ENCODE data around the gene COPS3.
A peak's percentile ranks its signal among the peaks of the same experiment; 100 is the strongest.

COPS3 gene

DNA sequence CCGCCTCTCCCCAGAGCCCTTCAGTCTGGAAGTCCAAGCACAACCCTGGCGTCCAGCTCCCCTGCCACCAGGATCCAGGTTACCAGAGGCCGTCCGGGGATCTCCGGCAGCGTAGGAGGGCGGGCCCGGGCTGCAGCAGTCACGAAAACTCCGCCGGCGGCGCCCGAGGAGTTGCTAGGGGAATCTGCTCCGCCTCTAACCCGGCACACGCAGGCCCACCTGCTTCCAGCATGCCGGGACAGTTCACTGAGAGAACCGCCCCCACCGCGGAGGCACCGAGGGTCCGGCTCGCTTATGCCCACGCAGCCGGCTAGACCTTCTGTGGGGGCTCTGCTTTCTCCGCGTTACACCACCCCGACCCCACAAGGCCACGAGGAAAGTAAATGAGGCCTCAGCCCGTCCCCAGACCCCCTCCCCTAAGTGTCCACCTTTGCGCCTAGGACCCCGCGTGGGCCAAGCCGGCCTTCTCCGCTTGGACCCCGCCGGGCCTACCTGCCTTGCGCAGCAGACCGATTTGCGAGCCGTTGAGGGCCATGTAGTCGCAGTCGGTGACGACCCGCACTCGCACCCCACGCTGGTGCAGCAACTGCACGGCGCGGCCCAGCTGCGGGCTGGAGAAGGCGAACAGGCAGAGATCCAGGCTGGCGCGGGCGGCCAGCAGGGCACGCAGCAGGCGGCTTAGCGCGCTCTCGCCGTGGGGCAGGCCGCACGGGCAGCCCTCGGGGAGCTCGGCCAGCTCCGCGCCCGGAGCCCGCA is 75.5 kb downstream of the COPS3 start:
- Histone ChIP-seq H3K27me3 (ENCODE audit: control insufficient read depth, insufficient read depth, low read length) (no peaks in the 10 kb centered on the region), H3K9ac (ENCODE audit: low read length) (peak overlapping the region; percentile 77), H3K4me1 (ENCODE audit: control insufficient read depth, insufficient read depth, low read length) (peaks cover 22% of the 10 kb centered on the region), H3K36me3 (ENCODE audit: control insufficient read depth, insufficient read depth, low read length) (no peaks in the 10 kb centered on the region), H3K9me3 (ENCODE audit: control insufficient read depth, low read length) (no peaks in the 10 kb centered on the region), H3K4me3 (ENCODE audit: low read length) (peak overlapping the region; percentile 74)

DNA sequence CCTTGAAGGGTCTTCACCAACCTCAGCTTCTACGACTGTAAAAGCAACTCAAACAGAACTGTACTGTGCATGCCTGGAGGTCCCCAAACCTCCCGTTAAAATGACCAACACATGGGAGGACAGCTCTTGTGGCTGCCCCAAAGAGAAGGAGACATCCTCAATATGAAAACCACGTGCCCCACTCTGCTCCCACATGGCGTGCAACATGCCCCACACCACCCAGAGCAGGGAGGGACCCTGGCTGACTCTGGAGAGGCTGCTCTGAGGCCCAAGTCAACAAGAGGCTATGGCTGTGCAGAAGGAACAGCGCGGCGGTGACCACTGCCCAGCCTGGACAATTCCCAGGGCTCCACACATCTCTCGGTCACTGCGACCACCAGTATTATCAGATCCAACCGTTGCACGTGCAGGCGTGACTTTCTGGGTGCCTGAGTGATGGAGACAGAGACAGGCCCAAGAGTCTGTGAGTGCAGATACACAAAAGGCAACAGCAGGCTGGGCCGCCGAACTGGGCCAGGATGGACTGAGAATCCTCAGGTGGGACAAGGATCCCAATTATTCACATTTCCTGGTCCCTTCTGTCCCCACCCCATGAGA is 76.3 kb downstream of the COPS3 start:
- Histone ChIP-seq H3K9me3 (ENCODE audit: control insufficient read depth, low read length) (no peaks in the 10 kb centered on the region), H3K9ac (ENCODE audit: low read length) (peak overlapping the region; percentile 77), H3K4me1 (ENCODE audit: control insufficient read depth, insufficient read depth, low read length) (peaks cover 22% of the 10 kb centered on the region), H3K27me3 (ENCODE audit: control insufficient read depth, insufficient read depth, low read length) (no peaks in the 10 kb centered on the region), H3K36me3 (ENCODE audit: control insufficient read depth, insufficient read depth, low read length) (no peaks in the 10 kb centered on the region), H3K4me3 (ENCODE audit: low read length) (no peak overlapping the region)

DNA sequence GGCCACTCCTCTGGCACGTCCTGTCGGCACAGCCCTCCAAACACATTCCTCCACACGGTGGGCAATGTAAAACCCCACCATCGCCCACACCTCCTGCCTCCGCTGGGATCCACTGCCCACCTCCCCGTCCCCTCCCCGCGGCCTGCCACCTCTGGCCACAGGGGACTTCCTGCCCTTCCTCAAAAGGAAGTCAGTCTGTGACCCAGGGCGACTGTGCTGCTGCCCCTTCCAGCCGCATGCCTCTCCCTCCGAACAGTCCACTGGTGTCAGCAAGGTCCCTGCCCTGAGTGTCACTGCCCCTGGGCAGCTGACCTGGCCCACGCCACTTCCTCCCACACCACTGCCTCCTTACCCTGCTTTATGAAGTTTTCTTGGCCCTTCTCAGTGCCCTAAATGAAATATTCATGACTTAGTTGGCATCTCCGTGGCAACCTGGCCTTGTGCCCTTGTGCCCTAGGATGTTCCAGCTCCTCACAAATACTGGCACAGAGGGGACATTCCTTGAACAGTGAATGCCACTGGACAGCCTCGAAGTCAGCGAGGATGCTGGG is 76.9 kb downstream of the COPS3 start:
- Histone ChIP-seq H3K4me3 (ENCODE audit: low read length) (no peak overlapping the region), H3K27me3 (ENCODE audit: control insufficient read depth, insufficient read depth, low read length) (no peaks in the 10 kb centered on the region), H3K36me3 (ENCODE audit: control insufficient read depth, insufficient read depth, low read length) (no peaks in the 10 kb centered on the region), H3K4me1 (ENCODE audit: control insufficient read depth, insufficient read depth, low read length) (peaks cover 22% of the 10 kb centered on the region), H3K9ac (ENCODE audit: low read length) (no peak overlapping the region), H3K9me3 (ENCODE audit: control insufficient read depth, low read length) (no peaks in the 10 kb centered on the region)

DNA sequence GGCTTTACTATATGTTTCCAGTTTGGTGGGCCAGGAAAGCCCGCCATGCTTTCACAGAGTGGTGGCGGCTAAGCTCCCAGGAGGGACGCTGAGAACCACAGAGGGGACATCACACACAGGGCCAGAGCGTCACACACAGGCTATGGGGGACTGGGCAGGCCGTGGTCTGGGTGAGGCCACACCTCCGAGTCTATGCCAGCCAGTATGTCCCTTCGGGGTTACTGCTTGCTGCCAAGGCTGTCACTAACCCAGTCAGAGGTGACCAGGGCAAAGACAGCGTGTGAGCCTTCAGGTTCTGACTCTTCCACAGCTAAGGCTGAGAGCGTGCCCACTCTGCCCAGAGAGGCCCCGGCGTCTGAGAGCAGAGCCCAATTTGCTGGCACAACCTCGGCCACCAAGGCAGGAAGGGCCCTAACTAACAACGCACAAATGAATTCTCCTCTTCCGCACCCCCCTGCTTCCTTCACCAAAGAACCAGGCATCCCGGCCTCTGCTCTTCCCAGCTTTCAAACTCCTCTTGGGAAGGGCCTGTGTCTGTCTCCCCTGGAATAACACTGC is 77.8 kb downstream of the COPS3 start:
- peaks cover 22% of the 10 kb centered on the region for H3K4me1 ChIP-seq (ENCODE audit: control insufficient read depth, insufficient read depth, low read length)
- H3K9ac ChIP-seq (ENCODE audit: low read length): no peak overlapping the region
- no peak overlapping the region for H3K4me3 ChIP-seq (ENCODE audit: low read length)

DNA sequence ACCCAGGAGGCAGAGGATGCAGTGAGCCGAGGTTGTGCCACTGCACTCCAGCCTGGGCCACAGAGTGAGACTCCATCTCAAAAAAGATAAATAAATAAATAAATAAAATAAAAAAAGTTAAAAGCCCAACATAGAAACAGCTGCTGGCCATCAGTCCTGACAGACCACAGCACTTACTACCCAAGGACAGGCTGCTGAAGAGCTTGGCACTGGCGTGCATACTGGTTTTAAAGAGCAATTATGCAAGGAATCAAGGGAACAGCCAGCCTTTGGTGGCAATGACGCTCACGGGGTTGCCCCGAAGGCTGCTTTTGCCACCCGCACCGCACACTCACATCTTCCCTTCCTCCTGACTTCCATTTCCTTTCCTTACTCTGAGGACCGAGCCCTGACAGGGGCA is 79.1 kb downstream of the COPS3 start:
- peaks cover 21% of the 10 kb centered on the region for H3K4me1 ChIP-seq (ENCODE audit: control insufficient read depth, insufficient read depth, low read length)
- no peaks in the 10 kb centered on the region for H3K27me3 ChIP-seq (ENCODE audit: control insufficient read depth, insufficient read depth, low read length)

More for the DNA sequence above, 77.8 kb downstream of the COPS3 start:
- Histone ChIP-seq H3K9me3 (ENCODE audit: control insufficient read depth, low read length) (no peaks in the 10 kb centered on the region), H3K36me3 (ENCODE audit: control insufficient read depth, insufficient read depth, low read length) (no peaks in the 10 kb centered on the region), H3K27me3 (ENCODE audit: control insufficient read depth, insufficient read depth, low read length) (no peaks in the 10 kb centered on the region)

DNA sequence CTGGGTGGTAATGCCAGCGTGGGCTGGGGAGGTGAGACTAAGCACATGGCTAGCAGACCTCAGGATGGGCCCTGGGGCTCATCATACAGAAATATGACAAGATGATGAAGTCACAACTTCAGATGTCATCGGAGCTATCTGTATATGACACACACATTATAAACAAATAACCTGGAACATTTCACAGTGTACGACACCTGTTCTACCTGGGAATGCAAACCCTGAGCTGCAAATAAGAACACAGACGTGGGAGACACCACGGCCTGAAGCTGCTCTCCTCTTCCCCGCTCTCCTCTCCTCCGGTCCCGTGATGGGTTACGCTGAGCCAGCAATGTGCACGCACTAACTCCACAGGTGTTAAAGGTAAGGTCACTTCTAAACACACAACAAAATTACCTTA is 79.8 kb downstream of the COPS3 start:
- Histone ChIP-seq H3K9me3 (ENCODE audit: control insufficient read depth, low read length) (no peaks in the 10 kb centered on the region), H3K27me3 (ENCODE audit: control insufficient read depth, insufficient read depth, low read length) (no peaks in the 10 kb centered on the region), H3K36me3 (ENCODE audit: control insufficient read depth, insufficient read depth, low read length) (no peaks in the 10 kb centered on the region), H3K4me3 (ENCODE audit: low read length) (no peak overlapping the region), H3K4me1 (ENCODE audit: control insufficient read depth, insufficient read depth, low read length) (peaks cover 16% of the 10 kb centered on the region), H3K9ac (ENCODE audit: low read length) (no peak overlapping the region)

More for the DNA sequence above, 79.1 kb downstream of the COPS3 start:
- Histone ChIP-seq H3K9ac (ENCODE audit: low read length) (no peak overlapping the region), H3K36me3 (ENCODE audit: control insufficient read depth, insufficient read depth, low read length) (no peaks in the 10 kb centered on the region), H3K9me3 (ENCODE audit: control insufficient read depth, low read length) (no peaks in the 10 kb centered on the region), H3K4me3 (ENCODE audit: low read length) (no peak overlapping the region)

DNA sequence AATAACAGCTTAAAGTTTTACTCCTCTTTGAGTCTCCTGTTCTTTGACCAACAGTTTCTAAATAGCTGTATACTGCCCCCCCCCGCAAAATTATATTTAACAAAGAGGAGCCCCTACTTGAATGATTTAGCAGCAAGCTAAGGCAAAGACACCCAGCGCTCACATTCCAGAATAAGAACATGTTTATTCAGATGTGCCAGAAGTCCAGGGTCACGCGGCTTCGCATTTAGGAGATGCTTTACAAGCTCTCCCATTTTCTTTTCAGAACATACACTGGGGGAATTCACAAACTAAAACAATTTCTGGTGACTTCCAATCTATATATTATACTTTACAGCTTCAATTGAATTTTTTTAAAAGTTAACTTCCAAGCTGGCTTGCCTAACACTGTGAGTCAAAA is 80.2 kb downstream of the COPS3 start:
- Histone ChIP-seq H3K27me3 (ENCODE audit: control insufficient read depth, insufficient read depth, low read length) (no peaks in the 10 kb centered on the region), H3K4me3 (ENCODE audit: low read length) (no peak overlapping the region), H3K9ac (ENCODE audit: low read length) (no peak overlapping the region), H3K4me1 (ENCODE audit: control insufficient read depth, insufficient read depth, low read length) (peaks cover 15% of the 10 kb centered on the region), H3K36me3 (ENCODE audit: control insufficient read depth, insufficient read depth, low read length) (no peaks in the 10 kb centered on the region), H3K9me3 (ENCODE audit: control insufficient read depth, low read length) (no peaks in the 10 kb centered on the region)

DNA sequence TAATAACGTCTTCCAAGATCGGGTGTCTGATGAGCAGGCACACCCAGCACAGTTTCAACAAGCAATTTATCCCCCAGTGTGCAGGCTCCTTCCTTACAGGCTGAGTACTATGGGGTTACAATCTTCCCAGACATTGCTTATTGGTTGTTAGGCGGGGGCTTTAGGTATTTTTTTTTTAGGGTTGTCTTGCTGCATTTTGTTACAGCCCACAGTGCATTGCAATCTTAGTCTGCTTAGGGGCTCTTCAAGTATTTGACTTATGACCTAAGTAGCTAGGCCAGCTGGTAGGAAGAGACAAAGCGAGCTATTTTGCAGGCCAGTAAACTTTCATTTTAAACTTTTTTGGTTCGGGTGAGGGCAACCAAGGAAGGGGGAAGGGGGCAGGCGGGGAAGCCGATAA is 80.7 kb downstream of the COPS3 start:
- Histone ChIP-seq H3K9ac (ENCODE audit: low read length) (no peak overlapping the region), H3K4me1 (ENCODE audit: control insufficient read depth, insufficient read depth, low read length) (peaks cover 10% of the 10 kb centered on the region), H3K4me3 (ENCODE audit: low read length) (no peak overlapping the region), H3K27me3 (ENCODE audit: control insufficient read depth, insufficient read depth, low read length) (no peaks in the 10 kb centered on the region), H3K36me3 (ENCODE audit: control insufficient read depth, insufficient read depth, low read length) (no peaks in the 10 kb centered on the region), H3K9me3 (ENCODE audit: control insufficient read depth, low read length) (no peaks in the 10 kb centered on the region)

DNA sequence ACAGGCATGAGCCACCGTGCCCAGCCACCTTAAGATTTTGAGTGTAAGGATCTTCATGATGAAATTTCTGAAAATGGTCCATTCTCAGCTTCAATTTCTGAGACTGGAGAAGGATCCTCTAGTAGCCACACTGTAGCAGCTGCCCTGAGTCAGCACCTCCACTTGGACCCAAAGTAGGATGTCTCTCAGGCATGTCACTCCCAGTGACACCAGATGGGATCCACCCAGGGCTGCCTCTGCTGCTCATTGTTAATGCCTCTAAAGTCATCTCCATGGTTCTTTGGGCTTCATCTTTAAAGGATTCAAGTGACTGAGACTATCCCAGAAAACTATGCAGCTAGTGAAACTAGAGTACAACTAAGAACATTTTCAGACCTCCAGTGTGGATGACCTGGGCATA is 82.8 kb downstream of the COPS3 start:
- no peaks in the 10 kb centered on the region for H3K9me3 ChIP-seq (ENCODE audit: control insufficient read depth, low read length)
- H3K9ac ChIP-seq (ENCODE audit: low read length): no peak overlapping the region
- H3K36me3 ChIP-seq (ENCODE audit: control insufficient read depth, insufficient read depth, low read length): no peaks in the 10 kb centered on the region
- no peaks in the 10 kb centered on the region for H3K27me3 ChIP-seq (ENCODE audit: control insufficient read depth, insufficient read depth, low read length)
- H3K4me3 ChIP-seq (ENCODE audit: low read length): no peak overlapping the region
- H3K4me1 ChIP-seq (ENCODE audit: control insufficient read depth, insufficient read depth, low read length): no peaks in the 10 kb centered on the region

DNA sequence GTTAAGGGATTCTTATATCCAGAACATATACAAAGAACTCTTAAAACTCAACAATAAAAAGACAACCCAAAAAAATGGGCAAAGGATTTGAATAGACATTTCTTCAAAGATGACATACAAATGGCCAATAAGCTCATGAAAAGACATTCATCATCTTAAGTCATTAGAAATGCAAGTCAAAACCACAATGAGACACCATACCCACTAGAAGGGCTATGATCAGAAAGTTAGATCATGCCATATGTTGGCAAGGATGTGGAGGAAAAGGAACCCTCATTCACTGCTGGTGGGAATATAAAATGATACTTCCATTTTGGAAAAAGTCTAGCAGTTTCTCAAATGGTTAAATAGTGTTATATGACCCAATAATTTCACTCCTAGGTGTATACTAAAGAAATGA is 84.3 kb downstream of the COPS3 start:
- no peak overlapping the region for H3K9ac ChIP-seq (ENCODE audit: low read length)
- no peak overlapping the region for H3K4me3 ChIP-seq (ENCODE audit: low read length)
- H3K27me3 ChIP-seq (ENCODE audit: control insufficient read depth, insufficient read depth, low read length): no peaks in the 10 kb centered on the region
- H3K9me3 ChIP-seq (ENCODE audit: control insufficient read depth, low read length): no peaks in the 10 kb centered on the region
- H3K4me1 ChIP-seq (ENCODE audit: control insufficient read depth, insufficient read depth, low read length): no peaks in the 10 kb centered on the region
- H3K36me3 ChIP-seq (ENCODE audit: control insufficient read depth, insufficient read depth, low read length): no peaks in the 10 kb centered on the region

Data from mucosa of stomach (tissue), 1 donor.